Natural killer cell (primary cell): ENCODE data around the gene GALK1. TPM values are rescaled to one million over a fixed set of nuclear protein-coding genes. Genes with fewer than 3 reads are reported as not detected.
"Not testable (repeated sequence)": the region's sequence is repeated elsewhere in the genome, so short reads cannot be mapped to it uniquely, and the experiment has no call there.

Experiments
- ATAC-seq, 3 donors: fragments of 150-1000 bp in 2 of 3; fragments of 200-7000 bp in 1 of 3; cut with Tn5 transposase; 1 replicate in 1 of 3; 2 replicates in 2 of 3; pipeline ENCODE4 v1.10.0; 2021; ENCODE audit warnings: mild to moderate bottlenecking in 2 of 3, moderate library complexity in 2 of 3
- DNase-seq, 2 donors: peaks; one replicate each; pipeline versions ENCODE4 v3.0.0 to v3.0.0-alpha.2; 2013 to 2021; ENCODE audit warnings: mixed read lengths in 1 of 2
- H3K27ac ChIP-seq: one replicate; pipeline ENCODE4 v1.5.1; 2013; ENCODE audit warnings: mild to moderate bottlenecking, low read length
- H3K27me3 ChIP-seq: one replicate; pipeline ENCODE4 v1.6.1; 2013; ENCODE audit warnings: low read length; ENCODE audit not compliant: control insufficient read depth, insufficient read depth
- H3K36me3 ChIP-seq: one replicate; pipeline ENCODE4 v1.6.1; 2013; ENCODE audit warnings: low read length; ENCODE audit not compliant: control insufficient read depth, insufficient read depth
- H3K4me1 ChIP-seq: one replicate; pipeline ENCODE4 v1.6.1; 2013; ENCODE audit warnings: low read length; ENCODE audit not compliant: control insufficient read depth, insufficient read depth
- H3K4me3 ChIP-seq: one replicate; pipeline ENCODE4 v1.5.1; 2013; ENCODE audit warnings: low read length
- H3K9me3 ChIP-seq: one replicate; pipeline ENCODE4 v1.6.1; 2013; ENCODE audit warnings: low read length; ENCODE audit not compliant: control insufficient read depth, insufficient read depth
- H3K27ac Mint-ChIP-seq, 2 donors: one replicate each; pipeline ENCODE4 v1.8.0; 2022; ENCODE audit warnings: mild to moderate bottlenecking in 2 of 2, mixed read lengths in 2 of 2, moderate library complexity in 1 of 2
- H3K27me3 Mint-ChIP-seq, 2 donors: one replicate each; pipeline ENCODE4 v1.8.0; 2022; ENCODE audit warnings: low read depth in 2 of 2, mixed read lengths in 2 of 2
- H3K36me3 Mint-ChIP-seq: one replicate; pipeline ENCODE4 v1.8.0; 2022; ENCODE audit warnings: mixed read lengths
- H3K4me1 Mint-ChIP-seq, 2 donors: one replicate each; pipeline ENCODE4 v1.8.0; 2022; ENCODE audit warnings: mixed read lengths in 2 of 2
- H3K4me3 Mint-ChIP-seq: one replicate; pipeline ENCODE4 v1.8.0; 2022; ENCODE audit warnings: mild to moderate bottlenecking, moderate library complexity, mixed read lengths
- H3K9me3 Mint-ChIP-seq, 2 donors: one replicate each; pipeline ENCODE4 v1.8.0; 2022; ENCODE audit warnings: mixed read lengths in 2 of 2
- CTCF ChIP-seq: fragments of 200-600 bp; IDR thresholded peaks from one replicate; pipeline ENCODE4 v1.8.0; 2022; ENCODE audit warnings: antibody characterized with exemption
- WGBS: methylation state at CpG from one replicate; pipeline ENCODE4 v1.1.7; 2013; ENCODE audit warnings: missing lambda C conversion rate; ENCODE audit not compliant: insufficient coverage; 5-methylcytosine and 5-hydroxymethylcytosine counted together
- intact Hi-C: fragments of 100-400 bp; cut with micrococcal nuclease; formaldehyde crosslinking; loops from one replicate; pipeline ENCODE4 v1.14.2; 2022
- total RNA-seq, 4 donors: library from RNA; stranded (reverse); fragments of 120-200 nt in 1 of 4; gene quantifications; one replicate each; pipeline versions ENCODE4 v1.2.3 to v1.2.4, GENCODE V29; 2013 to 2022

The GALK1 gene
- total RNA-seq, 3 donors from 2014 or later (not counting 1 experiment from before 2014, with no cell fraction given) = 11.9 to 15.9 (median 12.6) TPM

GRCh38 chr17:75763613-75764416, 1.2 kb downstream of the GALK1 start:
- intact Hi-C loops = loop anchor here (2.0 kb wide), 1 partner anchor 15 kb away; a partner anchor contains a TSS
- H3K36me3 ChIP-seq = peaks cover 4% of the 10 kb centered on the region
- H3K27ac Mint-ChIP-seq = peak overlapping the region in 1 of 2 donors; percentile 66
- peaks cover 22% of the 10 kb centered on the region for H3K4me1 ChIP-seq
- no peaks in the 10 kb centered on the region for H3K9me3 ChIP-seq
- no peak for ATAC-seq
- H3K27me3 ChIP-seq = no peaks in the 10 kb centered on the region
- no peaks in the 10 kb centered on the region for H3K27me3 Mint-ChIP-seq
- TF ChIP-seq CTCF = no peak
- H3K27ac ChIP-seq = no peak overlapping the region
- WGBS = 82% methylated on average over 16 of the region's 16 CpGs
- H3K9me3 Mint-ChIP-seq = no peaks in the 10 kb centered on the region
- H3K4me3 ChIP-seq = peak overlapping the region; percentile 58
- DNase-seq = no peak
- no peaks in the 10 kb centered on the region for H3K36me3 Mint-ChIP-seq
- peak overlapping the region; percentile 82 for H3K4me3 Mint-ChIP-seq
- H3K4me1 Mint-ChIP-seq = peaks cover 7 to 30% of the 10 kb centered on the region in 2 donors

- TF ChIP-seq CTCF = no peak
Measured at GRCh38 chr17:75763269-75763607, 1.8 kb downstream of the GALK1 start.

GRCh38 chr17:75762513-75763268, 2.3 kb downstream of the GALK1 start:
- no peak for DNase-seq
- Mint-ChIP-seq H3K27ac (no peak overlapping the region), H3K27me3 (no peaks in the 10 kb centered on the region), H3K9me3 (no peaks in the 10 kb centered on the region), H3K36me3 (no peaks in the 10 kb centered on the region), H3K4me1 (peaks cover 7 to 30% of the 10 kb centered on the region in 2 donors), H3K4me3 (peak overlapping the region; percentile 70)
- no peak overlapping the region for H3K4me3 ChIP-seq
- H3K36me3 ChIP-seq = peaks cover 4% of the 10 kb centered on the region
- intact Hi-C loops = no loop called here
- 97% methylated on average over 27 of the region's 27 CpGs for WGBS
- no peaks in the 10 kb centered on the region for H3K9me3 ChIP-seq
- no peaks in the 10 kb centered on the region for H3K27me3 ChIP-seq
- no peak for ATAC-seq
- no peak for TF ChIP-seq CTCF
- H3K27ac ChIP-seq = no peak overlapping the region
- H3K4me1 ChIP-seq = peaks cover 22% of the 10 kb centered on the region

More at GRCh38 chr17:75763269-75763607, 1.8 kb downstream of the GALK1 start:
- Mint-ChIP-seq H3K27me3 (no peaks in the 10 kb centered on the region), H3K4me3 (no peak overlapping the region), H3K4me1 (peaks cover 7 to 30% of the 10 kb centered on the region in 2 donors), H3K27ac (no peak overlapping the region), H3K36me3 (no peaks in the 10 kb centered on the region), H3K9me3 (no peaks in the 10 kb centered on the region)
- 89% methylated on average over 3 of the region's 3 CpGs for WGBS
- no peak overlapping the region for H3K4me3 ChIP-seq
- ATAC-seq = no peak
- no peaks in the 10 kb centered on the region for H3K27me3 ChIP-seq
- peaks cover 4% of the 10 kb centered on the region for H3K36me3 ChIP-seq
- intact Hi-C loops = no loop called here
- H3K4me1 ChIP-seq = peaks cover 22% of the 10 kb centered on the region
- H3K27ac ChIP-seq = no peak overlapping the region
- DNase-seq = no peak
- no peaks in the 10 kb centered on the region for H3K9me3 ChIP-seq

GRCh38 chr17:75759978-75760640, 4.9 kb downstream of the GALK1 start:
- intact Hi-C loops, H3K9me3 ChIP-seq, H3K27me3 ChIP-seq, H3K27ac ChIP-seq, H3K36me3 Mint-ChIP-seq, H3K27me3 Mint-ChIP-seq, H3K27ac Mint-ChIP-seq, DNase-seq, H3K36me3 ChIP-seq, ATAC-seq, H3K4me3 ChIP-seq, H3K4me3 Mint-ChIP-seq, H3K9me3 Mint-ChIP-seq: not testable (repeated sequence)
- peaks cover 7 to 26% of the 10 kb centered on the region in 2 donors for H3K4me1 Mint-ChIP-seq
- 98% methylated on average over 6 of the region's 6 CpGs for whole genome bisulfite sequencing
- H3K4me1 ChIP-seq = peaks cover 25% of the 10 kb centered on the region
